Measurements from ENCODE around the gene PCDHGA10.
"Not testable (repeated sequence)": the region's sequence is repeated elsewhere in the genome, so short reads cannot be mapped to it uniquely, and the experiment has no call there.

The PCDHGA10 gene

GRCh38 chr5:141392429-141393198, 20.2 kb upstream of the PCDHGA10 start, which contains the start of gene PCDHGA8:
Gene PCDHGA8, plus strand, starts transcription at chr5:141392633. Its CDS starts 181 bp downstream, at chr5:141392814.
- DNase-seq (ENCODE audit: low read depth) = no peak

GRCh38 chr5:141393267-141393666, 19.5 kb upstream of the PCDHGA10 start:
- no peak for DNase-seq (ENCODE audit: low read depth)

DNA sequence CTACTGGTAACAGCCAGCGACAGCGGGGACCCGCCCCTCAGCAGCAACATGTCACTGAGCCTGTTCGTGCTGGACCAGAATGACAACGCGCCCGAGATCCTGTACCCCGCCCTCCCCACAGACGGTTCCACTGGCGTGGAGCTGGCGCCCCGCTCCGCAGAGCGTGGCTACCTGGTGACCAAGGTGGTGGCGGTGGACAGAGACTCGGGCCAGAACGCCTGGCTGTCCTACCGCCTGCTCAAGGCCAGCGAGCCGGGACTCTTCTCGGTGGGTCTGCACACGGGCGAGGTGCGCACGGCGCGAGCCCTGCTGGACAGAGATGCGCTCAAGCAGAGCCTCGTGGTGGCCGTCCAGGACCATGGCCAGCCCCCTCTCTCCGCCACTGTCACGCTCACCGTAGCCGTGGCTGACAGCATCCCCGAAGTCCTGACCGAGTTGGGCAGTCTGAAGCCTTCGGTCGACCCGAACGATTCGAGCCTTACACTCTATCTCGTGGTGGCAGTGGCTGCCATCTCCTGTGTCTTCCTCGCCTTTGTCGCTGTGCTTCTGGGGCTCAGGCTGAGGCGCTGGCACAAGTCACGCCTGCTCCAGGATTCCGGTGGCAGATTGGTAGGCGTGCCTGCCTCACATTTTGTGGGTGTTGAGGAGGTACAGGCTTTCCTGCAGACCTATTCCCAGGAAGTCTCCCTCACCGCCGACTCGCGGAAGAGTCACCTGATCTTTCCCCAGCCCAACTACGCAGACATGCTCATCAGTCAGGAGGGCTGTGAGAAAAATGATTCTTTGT, 18.2 kb upstream of the PCDHGA10 start:
- DNase-seq (ENCODE audit: low read depth) = not testable (repeated sequence)

GRCh38 chr5:141397756-141398551, 14.8 kb upstream of the PCDHGA10 start, which contains the start of gene PCDHGB5:
Gene PCDHGB5, plus strand, starts transcription at chr5:141397947. Its CDS starts 181 bp downstream, at chr5:141398128.
- not testable (repeated sequence) for DNase-seq (ENCODE audit: low read depth)

DNA sequence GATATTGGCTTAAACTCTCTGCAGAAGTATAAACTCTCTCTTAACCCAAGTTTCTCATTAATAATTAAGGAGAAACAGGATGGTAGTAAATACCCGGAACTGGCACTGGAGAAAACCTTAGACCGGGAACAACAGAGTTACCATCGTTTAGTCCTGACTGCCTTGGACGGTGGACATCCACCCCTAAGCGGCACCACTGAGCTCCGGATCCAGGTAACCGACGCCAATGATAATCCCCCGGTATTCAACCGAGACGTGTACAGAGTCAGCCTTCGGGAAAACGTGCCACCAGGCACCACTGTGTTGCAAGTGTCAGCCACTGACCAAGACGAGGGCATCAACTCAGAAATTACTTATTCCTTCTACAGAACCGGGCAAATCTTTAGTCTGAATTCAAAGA, 14.2 kb upstream of the PCDHGA10 start:
- DNase-seq (ENCODE audit: low read depth) = no peak

DNA sequence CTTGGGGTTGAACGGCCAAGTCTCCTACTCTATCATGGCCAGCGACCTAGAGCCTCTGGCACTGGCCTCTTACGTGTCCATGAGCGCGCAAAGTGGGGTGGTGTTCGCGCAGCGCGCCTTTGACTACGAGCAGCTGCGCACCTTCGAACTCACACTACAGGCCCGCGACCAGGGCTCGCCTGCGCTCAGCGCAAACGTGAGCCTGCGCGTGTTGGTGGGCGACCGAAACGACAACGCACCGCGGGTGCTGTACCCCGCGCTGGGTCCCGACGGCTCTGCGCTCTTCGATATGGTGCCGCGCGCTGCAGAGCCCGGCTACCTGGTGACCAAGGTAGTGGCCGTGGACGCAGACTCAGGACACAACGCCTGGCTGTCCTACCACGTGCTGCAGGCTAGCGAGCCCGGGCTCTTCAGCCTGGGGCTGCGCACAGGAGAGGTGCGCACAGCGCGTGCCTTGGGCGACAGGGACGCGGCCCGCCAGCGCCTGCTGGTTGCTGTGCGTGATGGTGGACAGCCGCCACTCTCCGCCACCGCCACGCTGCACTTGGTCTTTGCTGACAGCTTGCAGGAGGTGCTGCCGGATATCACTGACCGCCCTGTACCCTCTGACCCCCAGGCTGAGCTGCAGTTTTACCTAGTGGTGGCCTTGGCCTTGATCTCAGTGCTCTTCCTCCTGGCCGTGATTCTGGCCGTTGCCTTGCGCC, 13.1 kb upstream of the PCDHGA10 start:
- DNase-seq (ENCODE audit: low read depth) = no peak

DNA sequence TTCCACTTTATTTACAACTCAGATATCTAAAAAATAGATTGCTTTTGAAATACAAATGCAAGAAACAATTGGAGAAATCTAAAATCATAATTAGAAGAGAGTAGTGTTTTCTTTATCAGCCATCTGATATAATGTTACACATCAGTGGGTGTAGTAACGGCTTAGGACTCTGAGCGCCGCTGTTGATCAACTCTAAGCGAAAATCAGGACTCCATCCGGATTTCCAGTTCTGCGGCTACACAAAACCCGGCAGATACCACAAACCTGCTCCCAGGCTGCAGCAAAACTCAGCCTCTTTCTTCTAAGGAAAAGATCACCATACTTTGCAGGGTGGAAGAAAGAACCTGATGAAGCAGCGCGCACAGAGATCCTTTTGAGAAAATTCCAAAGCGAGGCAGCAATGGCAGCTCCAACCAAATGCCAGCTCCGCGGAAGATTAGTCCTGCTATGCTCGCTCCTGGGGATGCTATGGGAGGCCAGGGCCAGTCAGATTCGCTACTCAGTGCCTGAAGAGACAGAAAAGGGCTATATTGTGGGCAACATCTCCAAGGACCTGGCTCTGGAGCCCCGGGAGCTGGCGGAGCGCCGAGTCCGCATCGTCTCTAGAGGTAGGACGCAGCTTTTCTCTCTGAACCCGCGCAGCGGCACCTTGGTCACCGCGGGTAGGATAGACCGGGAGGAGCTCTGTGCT, 10.1 kb upstream of the PCDHGA10 start, which contains the start of gene PCDHGA9:
TSS of gene PCDHGA9 (plus strand) at position 226 of the 691 bp plus-strand sequence. CDS start at position 401, 175 bp downstream.
- DNase-seq (ENCODE audit: low read depth) = no peak

DNA sequence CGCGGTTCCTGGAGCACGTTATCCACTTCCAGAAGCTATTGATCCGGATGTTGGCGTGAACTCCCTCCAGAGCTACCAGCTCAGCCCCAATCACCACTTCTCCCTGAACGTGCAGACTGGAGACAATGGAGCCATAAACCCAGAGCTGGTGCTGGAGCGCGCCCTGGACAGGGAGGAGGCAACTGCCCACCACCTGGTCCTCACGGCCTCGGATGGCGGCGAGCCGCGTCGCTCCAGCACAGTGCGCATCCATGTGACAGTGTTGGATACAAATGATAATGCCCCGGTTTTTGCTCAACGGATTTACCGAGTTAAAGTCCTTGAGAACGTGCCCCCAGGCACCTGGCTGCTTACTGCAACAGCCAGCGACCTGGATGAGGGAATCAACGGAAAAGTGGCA, 9.4 kb upstream of the PCDHGA10 start:
- no peak for DNase-seq (ENCODE audit: low read depth)

DNA sequence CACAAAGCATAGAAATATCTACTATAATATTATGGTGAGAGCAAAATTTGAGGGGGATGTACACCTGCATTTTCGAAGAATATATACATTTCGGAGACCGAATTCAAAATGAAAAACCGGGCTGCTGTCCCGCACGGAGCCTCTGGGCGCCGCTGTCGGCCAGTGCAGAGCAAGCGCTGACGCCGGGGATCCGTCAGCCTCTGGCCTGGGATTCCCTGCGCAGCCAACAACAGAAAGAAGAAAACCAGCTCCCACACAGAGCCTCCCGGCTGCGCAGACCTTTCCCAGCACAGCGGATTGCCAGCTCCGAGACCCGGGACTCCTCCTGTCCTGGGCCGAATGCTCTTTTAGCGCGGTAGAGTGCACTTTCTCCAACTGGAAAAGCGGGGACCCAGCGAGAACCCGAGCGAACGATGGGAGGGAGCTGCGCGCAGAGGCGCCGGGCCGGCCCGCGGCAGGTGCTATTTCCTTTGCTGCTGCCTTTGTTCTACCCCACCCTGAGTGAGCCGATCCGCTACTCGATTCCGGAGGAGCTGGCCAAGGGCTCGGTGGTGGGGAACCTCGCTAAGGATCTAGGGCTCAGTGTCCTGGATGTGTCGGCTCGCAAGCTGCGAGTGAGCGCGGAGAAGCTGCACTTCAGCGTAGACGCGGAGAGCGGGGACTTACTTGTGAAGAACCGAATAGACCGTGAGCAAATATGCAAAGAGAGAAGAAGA, 4.8 kb upstream of the PCDHGA10 start, which contains the start of gene PCDHGB6:
TSS of gene PCDHGB6 (plus strand) at position 232 of the 716 bp plus-strand sequence. CDS start at position 414, 182 bp downstream.
- not testable (repeated sequence) for DNase-seq (ENCODE audit: low read depth)

DNA sequence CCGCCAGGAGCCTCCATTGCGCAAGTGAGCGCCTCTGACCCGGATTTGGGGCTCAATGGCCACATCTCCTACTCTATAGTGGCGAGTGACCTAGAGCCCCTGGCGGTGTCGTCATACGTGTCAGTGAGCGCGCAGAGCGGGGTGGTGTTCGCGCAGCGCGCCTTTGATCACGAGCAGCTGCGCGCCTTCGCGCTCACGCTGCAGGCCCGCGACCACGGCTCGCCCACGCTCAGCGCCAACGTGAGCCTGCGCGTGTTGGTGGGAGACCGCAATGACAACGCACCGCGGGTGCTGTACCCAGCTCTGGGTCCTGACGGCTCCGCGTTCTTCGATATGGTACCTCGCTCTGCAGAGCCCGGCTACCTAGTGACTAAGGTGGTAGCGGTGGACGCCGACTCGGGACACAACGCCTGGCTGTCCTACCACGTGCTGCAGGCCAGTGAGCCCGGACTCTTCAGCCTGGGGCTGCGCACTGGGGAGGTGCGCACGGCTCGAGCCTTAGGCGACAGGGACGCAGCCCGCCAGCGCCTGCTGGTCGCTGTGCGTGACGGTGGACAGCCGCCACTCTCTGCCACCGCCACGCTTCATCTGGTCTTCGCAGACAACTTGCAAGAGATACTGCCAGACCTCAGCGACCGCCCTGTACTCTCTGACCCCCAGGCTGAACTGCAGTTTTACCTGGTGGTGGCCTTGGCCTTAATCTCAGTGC, 3.0 kb upstream of the PCDHGA10 start:
- no peak for DNase-seq (ENCODE audit: low read depth)

- no peak for DNase-seq (ENCODE audit: low read depth)
These were observed 1.2 kb upstream of the PCDHGA10 start for GRCh38 chr5:141411575-141411974.

DNA sequence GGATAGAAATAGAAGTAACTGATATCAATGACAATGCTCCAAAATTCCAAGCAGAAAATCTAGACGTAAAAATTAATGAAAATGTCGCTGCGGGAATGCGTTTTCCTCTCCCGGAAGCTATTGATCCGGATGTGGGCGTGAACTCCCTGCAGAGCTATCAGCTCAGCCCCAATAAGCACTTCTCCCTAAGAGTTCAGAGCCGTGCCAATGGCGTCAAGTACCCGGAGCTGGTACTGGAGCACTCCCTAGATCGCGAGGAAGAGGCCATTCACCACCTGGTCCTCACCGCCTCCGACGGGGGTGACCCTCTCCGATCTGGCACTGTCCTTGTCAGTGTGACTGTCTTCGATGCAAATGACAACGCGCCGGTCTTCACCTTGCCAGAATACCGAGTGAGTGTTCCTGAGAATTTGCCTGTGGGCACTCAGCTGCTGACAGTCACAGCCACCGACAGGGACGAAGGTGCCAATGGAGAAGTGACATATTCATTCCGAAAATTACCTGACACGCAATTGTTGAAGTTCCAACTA, 818 bp downstream of the PCDHGA10 start:
- DNase-seq (ENCODE audit: low read depth) = no peak

DNA sequence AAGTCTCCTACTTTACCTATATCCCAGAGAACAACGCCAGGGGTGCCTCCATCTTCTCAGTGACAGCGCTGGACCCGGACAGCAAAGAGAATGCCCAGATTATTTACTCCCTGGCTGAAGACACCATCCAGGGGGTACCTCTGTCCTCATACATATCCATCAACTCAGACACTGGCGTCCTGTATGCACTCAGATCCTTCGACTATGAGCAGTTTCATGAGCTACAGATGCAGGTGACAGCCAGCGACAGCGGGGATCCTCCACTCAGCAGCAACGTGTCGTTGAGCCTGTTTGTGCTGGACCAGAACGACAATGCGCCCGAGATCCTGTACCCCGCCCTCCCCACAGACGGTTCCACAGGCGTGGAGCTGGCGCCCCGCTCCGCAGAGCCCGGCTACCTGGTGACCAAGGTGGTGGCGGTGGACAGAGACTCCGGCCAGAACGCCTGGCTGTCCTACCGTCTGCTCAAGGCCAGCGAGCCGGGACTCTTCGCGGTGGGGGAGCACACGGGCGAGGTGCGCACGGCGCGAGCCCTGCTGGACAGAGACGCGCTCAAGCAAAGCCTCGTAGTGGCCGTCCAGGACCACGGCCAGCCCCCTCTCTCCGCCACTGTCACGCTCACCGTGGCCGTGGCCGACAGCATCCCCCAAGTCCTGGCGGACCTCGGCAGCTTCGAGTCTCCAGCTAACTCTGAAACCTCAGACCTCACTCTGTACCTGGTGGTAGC, 1.9 kb downstream of the PCDHGA10 start:
- not testable (repeated sequence) for DNase-seq (ENCODE audit: low read depth)

GRCh38 chr5:141415275-141415618, 2.5 kb downstream of the PCDHGA10 start:
- not testable (repeated sequence) for DNase-seq (ENCODE audit: low read depth)

- DNase-seq (ENCODE audit: low read depth) = peak; percentile 19
These were observed 4.8 kb downstream of the PCDHGA10 start, which contains the start of gene PCDHGB7 for GRCh38 chr5:141417494-141418172. Gene PCDHGB7, plus strand, starts transcription at chr5:141417677. Its CDS starts 183 bp downstream, at chr5:141417860.

DNA sequence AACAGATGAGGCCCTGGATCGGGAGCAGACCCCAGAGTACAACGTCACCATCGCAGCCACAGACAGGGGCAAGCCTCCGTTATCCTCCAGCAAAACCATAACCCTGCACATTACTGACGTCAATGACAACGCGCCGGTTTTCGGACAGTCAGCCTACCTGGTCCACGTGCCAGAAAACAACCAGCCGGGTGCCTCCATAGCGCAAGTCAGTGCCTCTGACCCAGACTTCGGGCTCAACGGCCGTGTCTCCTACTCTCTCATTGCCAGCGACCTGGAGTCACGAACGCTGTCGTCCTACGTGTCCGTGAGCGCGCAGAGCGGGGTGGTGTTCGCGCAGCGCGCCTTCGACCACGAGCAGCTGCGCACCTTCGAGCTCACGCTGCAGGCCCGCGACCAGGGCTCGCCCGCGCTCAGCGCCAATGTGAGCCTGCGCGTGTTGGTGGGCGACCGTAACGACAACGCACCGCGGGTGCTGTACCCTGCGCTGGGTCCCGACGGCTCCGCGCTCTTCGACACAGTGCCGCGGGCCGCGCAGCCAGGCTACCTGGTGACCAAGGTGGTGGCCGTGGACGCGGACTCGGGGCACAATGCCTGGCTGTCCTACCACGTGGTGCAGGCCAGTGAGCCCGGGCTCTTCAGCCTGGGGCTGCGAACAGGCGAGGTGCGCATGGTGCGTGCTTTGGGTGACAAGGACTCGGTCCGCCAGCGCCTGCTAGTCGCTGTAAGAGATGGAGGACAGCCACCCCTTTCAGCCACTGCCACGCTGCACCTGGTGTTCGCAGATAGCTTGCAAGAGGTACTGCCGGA, 6.5 kb downstream of the PCDHGA10 start:
- DNase-seq (ENCODE audit: low read depth) = no peak
